Duodenal mucosa (tissue), 2 donors: Measurements from ENCODE around the gene C1orf52.

Source experiments
- H3K27ac ChIP-seq: one replicate; pipeline ENCODE4 v1.7.0; 2013; ENCODE audit warnings: low read depth, low read length
- H3K27me3 ChIP-seq, 2 donors: one replicate each; pipeline ENCODE4 v1.7.0; 2013; ENCODE audit warnings: low read length in 2 of 2, control low read depth in 1 of 2; ENCODE audit not compliant: insufficient read depth in 2 of 2, control insufficient read depth in 1 of 2
- H3K36me3 ChIP-seq, 2 donors: one replicate each; pipeline ENCODE4 v1.7.0; 2013; ENCODE audit warnings: low read length in 2 of 2, control low read depth in 1 of 2; ENCODE audit not compliant: insufficient read depth in 2 of 2, control insufficient read depth in 1 of 2
- H3K4me1 ChIP-seq, 2 donors: one replicate each; pipeline ENCODE4 v1.7.0; 2013; ENCODE audit warnings: low read length in 2 of 2, control low read depth in 1 of 2; ENCODE audit not compliant: insufficient read depth in 2 of 2, control insufficient read depth in 1 of 2
- H3K4me3 ChIP-seq, 2 donors: one replicate each; pipeline ENCODE4 v1.7.0; 2013; ENCODE audit warnings: low read length in 2 of 2, low read depth in 1 of 2
- H3K9ac ChIP-seq, 2 donors: one replicate each; pipeline ENCODE4 v1.7.0; 2013; ENCODE audit warnings: low read length in 2 of 2, low read depth in 1 of 2
- H3K9me3 ChIP-seq, 2 donors: one replicate each; pipeline ENCODE4 v1.7.0; 2013; ENCODE audit warnings: low read length in 2 of 2, control low read depth in 1 of 2; ENCODE audit not compliant: control insufficient read depth in 1 of 2

C1orf52 gene

GRCh38 chr1:85295654-85296053 lies 36.2 kb upstream of the C1orf52 start:
- no peaks in the 10 kb centered on the region for H3K9me3 ChIP-seq
- no peak overlapping the region for H3K27ac ChIP-seq
- H3K27me3 ChIP-seq = no peaks in the 10 kb centered on the region
- H3K4me3 ChIP-seq = no peak overlapping the region
- H3K4me1 ChIP-seq = peaks cover 15 to 16% of the 10 kb centered on the region in 2 donors
- H3K9ac ChIP-seq = no peak overlapping the region
- no peaks in the 10 kb centered on the region for H3K36me3 ChIP-seq

DNA sequence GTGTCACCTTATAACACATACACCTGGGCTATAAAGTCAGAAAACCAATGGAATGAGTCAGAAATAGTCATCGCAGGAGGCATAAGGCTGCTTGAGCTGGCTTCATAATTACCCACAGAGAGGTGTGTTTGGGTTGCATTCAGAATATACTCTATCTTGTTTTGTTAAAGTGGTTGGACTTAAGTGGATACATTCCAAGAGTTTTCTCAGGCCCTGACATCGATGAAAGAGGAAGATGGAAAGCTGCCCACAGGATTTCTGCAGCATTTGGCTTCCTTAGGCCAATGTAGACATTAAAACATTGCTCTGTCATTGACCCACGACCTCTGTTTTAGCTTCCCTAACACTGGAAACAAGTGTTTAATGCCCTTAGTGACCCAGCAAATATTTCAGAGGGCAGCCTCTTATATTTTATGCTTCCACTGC lies 35.6 kb upstream of the C1orf52 start:
- no peaks in the 10 kb centered on the region for H3K27me3 ChIP-seq
- H3K4me3 ChIP-seq = no peak overlapping the region
- H3K27ac ChIP-seq = no peak overlapping the region
- H3K9ac ChIP-seq = no peak overlapping the region
- no peaks in the 10 kb centered on the region for H3K36me3 ChIP-seq
- H3K4me1 ChIP-seq = peaks cover 15 to 16% of the 10 kb centered on the region in 2 donors
- no peaks in the 10 kb centered on the region for H3K9me3 ChIP-seq

DNA sequence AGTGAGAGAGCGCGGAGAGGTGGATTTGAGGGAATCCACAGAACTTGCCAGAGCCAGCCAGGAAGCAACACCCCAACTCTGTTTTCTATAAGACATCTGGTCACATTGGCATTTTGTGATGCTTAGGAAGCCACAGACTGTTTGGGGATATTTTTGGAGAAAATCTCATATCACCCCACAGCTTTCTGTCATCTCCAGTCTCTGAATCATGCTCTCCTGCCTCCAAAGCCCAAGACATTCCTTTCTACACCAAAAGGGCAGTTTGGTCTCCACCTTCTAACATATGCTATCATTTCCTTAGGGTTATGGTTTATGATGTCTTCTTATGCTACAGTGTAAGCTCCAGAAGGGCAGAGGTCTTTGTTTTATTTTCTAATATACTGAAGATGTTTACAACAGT lies 31.4 kb upstream of the C1orf52 start:
- no peaks in the 10 kb centered on the region for H3K27me3 ChIP-seq
- H3K9ac ChIP-seq = no peak overlapping the region
- no peaks in the 10 kb centered on the region for H3K4me1 ChIP-seq
- no peak overlapping the region for H3K4me3 ChIP-seq
- H3K9me3 ChIP-seq = no peaks in the 10 kb centered on the region
- no peaks in the 10 kb centered on the region for H3K36me3 ChIP-seq
- no peak overlapping the region for H3K27ac ChIP-seq

DNA sequence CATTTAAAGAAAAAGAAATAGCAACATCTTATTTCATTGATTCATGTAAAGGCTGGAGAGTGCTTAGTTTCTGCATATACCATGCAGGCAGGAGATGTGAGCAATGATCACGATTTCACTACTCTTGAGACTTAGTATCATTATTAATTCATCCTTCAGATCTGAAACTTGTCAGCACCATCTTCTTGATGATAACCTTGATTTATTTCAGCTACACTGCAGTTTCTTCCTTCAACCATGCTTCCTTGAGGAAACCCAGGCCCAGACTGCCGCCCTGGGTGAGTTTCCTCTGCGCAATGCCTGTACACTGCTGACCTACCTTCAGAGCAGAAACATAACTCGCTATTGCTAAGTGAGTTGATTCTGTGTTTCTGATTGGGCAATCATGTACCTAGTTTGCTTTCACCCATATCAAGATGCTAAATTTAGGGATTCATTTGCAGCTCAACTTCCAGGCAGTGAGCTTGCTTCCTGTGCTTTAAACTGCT lies 30.4 kb upstream of the C1orf52 start:
- Histone ChIP-seq H3K36me3 (no peaks in the 10 kb centered on the region), H3K4me1 (no peaks in the 10 kb centered on the region), H3K27me3 (no peaks in the 10 kb centered on the region), H3K9ac (no peak overlapping the region), H3K4me3 (no peak overlapping the region), H3K27ac (no peak overlapping the region), H3K9me3 (no peaks in the 10 kb centered on the region)

GRCh38 chr1:85289207-85289847 lies 29.9 kb upstream of the C1orf52 start:
- no peaks in the 10 kb centered on the region for H3K27me3 ChIP-seq
- H3K9ac ChIP-seq = no peak overlapping the region
- H3K36me3 ChIP-seq = no peaks in the 10 kb centered on the region
- no peaks in the 10 kb centered on the region for H3K9me3 ChIP-seq
- H3K4me3 ChIP-seq = no peak overlapping the region
- no peak overlapping the region for H3K27ac ChIP-seq
- no peaks in the 10 kb centered on the region for H3K4me1 ChIP-seq

GRCh38 chr1:85284202-85284601 lies 24.7 kb upstream of the C1orf52 start:
- no peak overlapping the region for H3K4me3 ChIP-seq
- H3K27ac ChIP-seq = no peak overlapping the region
- no peaks in the 10 kb centered on the region for H3K27me3 ChIP-seq
- H3K36me3 ChIP-seq = no peaks in the 10 kb centered on the region
- H3K9ac ChIP-seq = no peak overlapping the region
- H3K4me1 ChIP-seq = peaks cover 2 to 8% of the 10 kb centered on the region in 2 donors
- H3K9me3 ChIP-seq = no peaks in the 10 kb centered on the region

DNA sequence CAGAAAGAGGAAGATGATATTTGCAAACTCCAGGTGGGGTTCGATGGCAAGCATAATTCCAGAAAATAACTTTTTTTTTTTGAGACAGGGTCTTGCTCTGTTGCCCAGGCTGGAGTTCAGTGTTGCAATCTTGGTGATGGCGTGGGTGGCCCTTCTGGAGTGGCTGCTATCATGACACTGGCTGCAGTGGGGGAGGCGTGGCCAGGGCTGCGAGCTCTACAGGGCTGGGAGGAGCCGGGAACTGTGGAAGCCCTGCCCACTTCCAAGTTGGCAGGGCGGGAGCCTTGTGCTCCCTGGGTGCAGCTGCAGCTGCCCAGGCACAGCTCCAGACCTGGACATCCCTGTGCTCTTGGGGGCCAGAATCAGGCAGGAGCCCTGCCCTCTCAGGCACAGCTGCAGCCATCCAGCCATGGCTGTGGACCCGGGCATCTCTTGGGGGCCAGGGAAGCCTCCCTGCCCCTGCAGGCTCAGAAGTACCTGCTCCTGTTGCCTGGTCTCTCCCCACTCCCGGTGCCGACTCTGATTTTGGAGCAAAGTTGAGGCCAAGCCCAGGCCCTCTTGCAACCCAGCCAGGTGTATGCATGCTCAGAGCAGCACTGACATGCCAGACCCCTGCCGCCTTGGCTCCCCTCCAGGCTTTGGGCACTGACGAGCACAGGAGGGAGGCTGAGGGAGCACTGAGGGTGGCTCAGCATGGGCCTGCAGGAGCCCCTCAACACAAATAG lies 24.2 kb upstream of the C1orf52 start:
- H3K9me3 ChIP-seq = no peaks in the 10 kb centered on the region
- no peak overlapping the region for H3K27ac ChIP-seq
- H3K4me1 ChIP-seq = peaks cover 6 to 11% of the 10 kb centered on the region in 2 donors
- no peak overlapping the region for H3K4me3 ChIP-seq
- H3K9ac ChIP-seq = no peak overlapping the region
- no peaks in the 10 kb centered on the region for H3K27me3 ChIP-seq
- H3K36me3 ChIP-seq = no peaks in the 10 kb centered on the region

- no peaks in the 10 kb centered on the region for H3K36me3 ChIP-seq
- no peak overlapping the region for H3K27ac ChIP-seq
- no peaks in the 10 kb centered on the region for H3K9me3 ChIP-seq
- H3K4me1 ChIP-seq = peaks cover 6 to 11% of the 10 kb centered on the region in 2 donors
- no peak overlapping the region for H3K9ac ChIP-seq
- H3K4me3 ChIP-seq = no peak overlapping the region
- no peaks in the 10 kb centered on the region for H3K27me3 ChIP-seq
Measured at GRCh38 chr1:85282424-85282823, 23.0 kb upstream of the C1orf52 start.

DNA sequence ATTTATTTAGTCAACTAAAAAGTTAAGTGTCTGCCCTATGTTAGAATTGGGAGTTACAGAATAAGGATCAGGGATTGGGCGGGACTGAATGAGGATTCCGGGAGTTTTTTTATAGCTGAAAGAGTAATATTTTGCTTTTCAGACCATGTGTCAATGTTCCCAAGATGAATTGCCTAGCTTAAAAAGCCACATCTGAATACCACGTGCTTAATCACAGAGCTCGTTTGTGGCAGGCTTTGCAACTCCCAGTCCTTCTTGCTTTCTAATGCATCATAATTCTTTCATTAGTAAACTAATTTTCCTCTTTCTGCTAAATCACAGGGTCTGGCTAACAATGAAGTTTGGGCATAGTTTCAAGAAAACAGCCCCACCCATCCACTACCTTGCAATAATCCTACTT lies 21.2 kb upstream of the C1orf52 start:
- H3K27me3 ChIP-seq = no peaks in the 10 kb centered on the region
- H3K36me3 ChIP-seq = no peaks in the 10 kb centered on the region
- H3K9ac ChIP-seq = no peak overlapping the region
- H3K27ac ChIP-seq = no peak overlapping the region
- H3K4me1 ChIP-seq = peaks cover 6 to 15% of the 10 kb centered on the region in 2 donors
- no peak overlapping the region for H3K4me3 ChIP-seq
- H3K9me3 ChIP-seq = no peaks in the 10 kb centered on the region

- Histone ChIP-seq H3K27ac (no peak overlapping the region), H3K27me3 (no peaks in the 10 kb centered on the region), H3K36me3 (no peaks in the 10 kb centered on the region), H3K4me3 (peak overlapping the region in 1 of 2 donors; percentile 24), H3K9ac (peak overlapping the region; percentile 9 to 26), H3K4me1 (peaks cover 12 to 25% of the 10 kb centered on the region in 2 donors), H3K9me3 (no peaks in the 10 kb centered on the region)
Measured at GRCh38 chr1:85279458-85280080, 20.1 kb upstream of the C1orf52 start.
